Ishikawa (cell line): ENCODE measurements around the gene GSX1.

Experiments
- RAD21 ChIP-seq: IDR thresholded peaks from 2 replicates; pipeline ENCODE4 v1.6.1; 2012; ENCODE audit warnings: low read depth
- TAF1 ChIP-seq: IDR thresholded peaks from 2 replicates; pipeline ENCODE4 v1.6.1; 2012; ENCODE audit warnings: low read depth, mild to moderate bottlenecking

DNA sequence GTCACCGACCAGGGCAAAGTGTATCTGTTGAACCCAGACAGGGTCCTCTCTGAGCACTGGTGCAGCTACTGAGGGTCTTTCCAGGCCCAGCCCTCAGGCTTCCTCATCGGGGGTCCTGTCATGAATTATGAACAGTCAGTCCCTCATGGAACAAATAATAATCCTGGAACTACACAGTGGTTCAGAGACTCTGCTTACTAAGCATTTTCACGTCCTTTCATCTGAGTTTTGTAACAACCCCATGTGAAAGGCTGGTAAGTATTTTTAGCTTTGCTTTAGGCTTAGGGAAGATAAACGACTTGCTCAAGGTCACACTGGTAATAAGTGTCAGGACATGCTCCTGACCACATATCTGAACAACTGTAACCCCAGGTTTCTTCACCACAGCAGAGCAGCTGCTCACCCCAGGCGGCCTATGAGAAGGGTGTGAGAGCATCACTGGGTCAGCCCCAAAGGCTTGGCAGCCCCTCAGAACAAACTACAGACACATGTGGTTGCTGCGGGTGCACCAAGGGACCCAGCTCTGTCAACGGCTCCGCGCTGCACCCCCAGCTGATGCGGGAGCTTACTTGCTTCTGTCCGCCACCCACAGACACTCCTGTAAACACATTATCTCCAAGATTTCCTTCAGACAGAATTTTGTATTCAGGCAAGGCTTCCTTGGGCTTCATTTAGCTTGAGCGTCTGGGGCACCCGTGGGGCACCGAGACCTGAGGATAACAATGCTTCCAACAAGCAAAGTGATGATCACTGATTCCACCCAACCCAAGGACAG lies 19.4 kb upstream of the GSX1 start:
- no peak for TF ChIP-seq RAD21
- TF ChIP-seq TAF1 = no peak
